CD4-positive, alpha-beta T cell treated with Interleukin-10 for 1 hour (primary cell): ENCODE measurements around the gene EPN2.

Experiments used
- DNase-seq: peaks from one replicate; pipeline ENCODE4 v3.0.0-alpha.2; 2020

The EPN2 gene

GRCh38 chr17:19384723-19385391 lies 147.7 kb downstream of the EPN2 start:
- no peak for DNase-seq

GRCh38 chr17:19385521-19385983 lies 148.4 kb downstream of the EPN2 start:
- no peak for DNase-seq
